A549 (cell line): ENCODE data around the gene OTULIN.

Experiments used
- EP300 ChIP-seq, 2 experiments: fragments of >200 bp; sonication (Bioruptor Twin); formaldehyde crosslinking; IDR thresholded peaks; 2 replicates in 1 of 2; 3 replicates in 1 of 2; pipeline ENCODE4 v1.6.1; 2016 to 2017
- ESRRA ChIP-seq: fragments of 150-350 bp; IDR thresholded peaks from 2 replicates; pipeline ENCODE4 v1.6.1; 2014; ENCODE audit warnings: mild to moderate bottlenecking, low read length, borderline replicate concordance
- RAD21 ChIP-seq, 2 experiments: fragments of >200 bp in 1 of 2; sonication (Bioruptor Twin) in 1 of 2; formaldehyde crosslinking in 1 of 2; IDR thresholded peaks in 1 of 2; conservative IDR thresholded peaks in 1 of 2; 2 replicates in 1 of 2; 3 replicates in 1 of 2; pipeline ENCODE4 v1.6.1; 2012 to 2018; ENCODE audit warnings: inconsistent platforms in 1 of 2
- RNF2 ChIP-seq: fragments of 200-600 bp; sonication (generic); IDR thresholded peaks from 2 replicates; pipeline ENCODE4 v1.6.1; 2016; ENCODE audit warnings: low read depth, mild to moderate bottlenecking, antibody characterized with exemption, moderate library complexity, borderline replicate concordance
- SMC3 ChIP-seq: fragments of >200 bp; sonication (Bioruptor Twin); formaldehyde crosslinking; IDR thresholded peaks from 3 replicates; pipeline ENCODE4 v1.6.1; 2018; ENCODE audit warnings: inconsistent platforms
- TF ChIP-seq, protein P1 (sequence below): fragments of 200-600 bp; sonication (generic); IDR thresholded peaks from 2 replicates; pipeline ENCODE4 v1.6.1; 2016; ENCODE audit warnings: antibody characterized with exemption, mild to moderate bottlenecking, moderate library complexity
- TF ChIP-seq, protein P2 (sequence below): fragments of >200 bp; sonication (Bioruptor Twin); formaldehyde crosslinking; IDR thresholded peaks from 3 replicates; pipeline ENCODE4 v1.5.1; 2016
- TF ChIP-seq, protein P3 (sequence below): IDR thresholded peaks from 2 replicates; pipeline ENCODE4 v1.6.1; 2012
- TF ChIP-seq, protein P4 (sequence below): fragments of 450-650 bp; IDR thresholded peaks from 2 replicates; pipeline ENCODE4 v1.6.1; 2014; ENCODE audit warnings: antibody characterized with exemption

DNA sequence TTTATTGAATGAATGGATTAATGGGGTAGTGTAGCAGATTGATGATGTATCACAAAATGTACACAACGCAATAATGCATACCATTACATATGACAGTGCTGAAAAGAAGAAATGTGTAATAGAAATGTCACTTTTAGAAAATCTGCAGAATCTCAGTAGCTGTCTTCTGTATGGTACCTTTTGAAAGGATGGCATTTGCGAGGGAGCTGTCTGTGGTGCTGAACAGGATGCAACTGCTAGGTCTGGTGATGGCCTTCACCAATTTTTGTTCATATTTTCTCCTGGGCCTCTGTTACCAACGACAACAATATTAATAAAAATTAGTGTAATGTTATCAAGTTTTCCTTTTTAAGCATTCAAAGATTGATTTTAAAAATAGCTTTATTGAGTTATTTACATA, 36.2 kb upstream of the OTULIN start:
- TF ChIP-seq, protein P1, sequence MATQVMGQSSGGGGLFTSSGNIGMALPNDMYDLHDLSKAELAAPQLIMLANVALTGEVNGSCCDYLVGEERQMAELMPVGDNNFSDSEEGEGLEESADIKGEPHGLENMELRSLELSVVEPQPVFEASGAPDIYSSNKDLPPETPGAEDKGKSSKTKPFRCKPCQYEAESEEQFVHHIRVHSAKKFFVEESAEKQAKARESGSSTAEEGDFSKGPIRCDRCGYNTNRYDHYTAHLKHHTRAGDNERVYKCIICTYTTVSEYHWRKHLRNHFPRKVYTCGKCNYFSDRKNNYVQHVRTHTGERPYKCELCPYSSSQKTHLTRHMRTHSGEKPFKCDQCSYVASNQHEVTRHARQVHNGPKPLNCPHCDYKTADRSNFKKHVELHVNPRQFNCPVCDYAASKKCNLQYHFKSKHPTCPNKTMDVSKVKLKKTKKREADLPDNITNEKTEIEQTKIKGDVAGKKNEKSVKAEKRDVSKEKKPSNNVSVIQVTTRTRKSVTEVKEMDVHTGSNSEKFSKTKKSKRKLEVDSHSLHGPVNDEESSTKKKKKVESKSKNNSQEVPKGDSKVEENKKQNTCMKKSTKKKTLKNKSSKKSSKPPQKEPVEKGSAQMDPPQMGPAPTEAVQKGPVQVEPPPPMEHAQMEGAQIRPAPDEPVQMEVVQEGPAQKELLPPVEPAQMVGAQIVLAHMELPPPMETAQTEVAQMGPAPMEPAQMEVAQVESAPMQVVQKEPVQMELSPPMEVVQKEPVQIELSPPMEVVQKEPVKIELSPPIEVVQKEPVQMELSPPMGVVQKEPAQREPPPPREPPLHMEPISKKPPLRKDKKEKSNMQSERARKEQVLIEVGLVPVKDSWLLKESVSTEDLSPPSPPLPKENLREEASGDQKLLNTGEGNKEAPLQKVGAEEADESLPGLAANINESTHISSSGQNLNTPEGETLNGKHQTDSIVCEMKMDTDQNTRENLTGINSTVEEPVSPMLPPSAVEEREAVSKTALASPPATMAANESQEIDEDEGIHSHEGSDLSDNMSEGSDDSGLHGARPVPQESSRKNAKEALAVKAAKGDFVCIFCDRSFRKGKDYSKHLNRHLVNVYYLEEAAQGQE: peak; percentile 96
- TF ChIP-seq RNF2 (no peak), SMC3 (no peak), EP300 (IDR thresholded peaks at IDR 0.05) (no peak), ESRRA (no peak), RAD21 (conservative IDR thresholded peaks at IDR 0.05 in 1 of 2, IDR thresholded peaks at IDR 0.05 in 1 of 2) (no peak)
- TF ChIP-seq, protein P2, sequence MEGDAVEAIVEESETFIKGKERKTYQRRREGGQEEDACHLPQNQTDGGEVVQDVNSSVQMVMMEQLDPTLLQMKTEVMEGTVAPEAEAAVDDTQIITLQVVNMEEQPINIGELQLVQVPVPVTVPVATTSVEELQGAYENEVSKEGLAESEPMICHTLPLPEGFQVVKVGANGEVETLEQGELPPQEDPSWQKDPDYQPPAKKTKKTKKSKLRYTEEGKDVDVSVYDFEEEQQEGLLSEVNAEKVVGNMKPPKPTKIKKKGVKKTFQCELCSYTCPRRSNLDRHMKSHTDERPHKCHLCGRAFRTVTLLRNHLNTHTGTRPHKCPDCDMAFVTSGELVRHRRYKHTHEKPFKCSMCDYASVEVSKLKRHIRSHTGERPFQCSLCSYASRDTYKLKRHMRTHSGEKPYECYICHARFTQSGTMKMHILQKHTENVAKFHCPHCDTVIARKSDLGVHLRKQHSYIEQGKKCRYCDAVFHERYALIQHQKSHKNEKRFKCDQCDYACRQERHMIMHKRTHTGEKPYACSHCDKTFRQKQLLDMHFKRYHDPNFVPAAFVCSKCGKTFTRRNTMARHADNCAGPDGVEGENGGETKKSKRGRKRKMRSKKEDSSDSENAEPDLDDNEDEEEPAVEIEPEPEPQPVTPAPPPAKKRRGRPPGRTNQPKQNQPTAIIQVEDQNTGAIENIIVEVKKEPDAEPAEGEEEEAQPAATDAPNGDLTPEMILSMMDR: no peak
- TF ChIP-seq, protein P3, sequence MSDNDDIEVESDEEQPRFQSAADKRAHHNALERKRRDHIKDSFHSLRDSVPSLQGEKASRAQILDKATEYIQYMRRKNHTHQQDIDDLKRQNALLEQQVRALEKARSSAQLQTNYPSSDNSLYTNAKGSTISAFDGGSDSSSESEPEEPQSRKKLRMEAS: no peak
- TF ChIP-seq, protein P4, sequence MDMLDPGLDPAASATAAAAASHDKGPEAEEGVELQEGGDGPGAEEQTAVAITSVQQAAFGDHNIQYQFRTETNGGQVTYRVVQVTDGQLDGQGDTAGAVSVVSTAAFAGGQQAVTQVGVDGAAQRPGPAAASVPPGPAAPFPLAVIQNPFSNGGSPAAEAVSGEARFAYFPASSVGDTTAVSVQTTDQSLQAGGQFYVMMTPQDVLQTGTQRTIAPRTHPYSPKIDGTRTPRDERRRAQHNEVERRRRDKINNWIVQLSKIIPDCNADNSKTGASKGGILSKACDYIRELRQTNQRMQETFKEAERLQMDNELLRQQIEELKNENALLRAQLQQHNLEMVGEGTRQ: no peak
